Mesodermal cell (in vitro differentiated cells): Measurements from ENCODE around the gene GPSM1.
"Not testable (repeated sequence)": the region's sequence is repeated elsewhere in the genome, so short reads cannot be mapped to it uniquely, and the experiment has no call there.

Experiments
- H3K27ac ChIP-seq: 2 replicates; pipeline ENCODE4 v1.7.0; 2013; ENCODE audit warnings: mild to moderate bottlenecking, low read depth, low read length, moderate library complexity; ENCODE audit not compliant: severe bottlenecking
- H3K36me3 ChIP-seq: 2 replicates; pipeline ENCODE4 v1.7.1; 2013; ENCODE audit warnings: mild to moderate bottlenecking, low read length, moderate library complexity; ENCODE audit not compliant: control insufficient read depth, insufficient read depth
- H3K4me1 ChIP-seq: one replicate; pipeline ENCODE4 v1.7.1; 2013; ENCODE audit warnings: mild to moderate bottlenecking, low read length; ENCODE audit not compliant: insufficient read depth, control insufficient read depth, poor library complexity, severe bottlenecking
- H3K4me3 ChIP-seq: 2 replicates; pipeline ENCODE4 v1.7.0; 2013; ENCODE audit warnings: low read length, control low read depth, mild to moderate bottlenecking; ENCODE audit not compliant: insufficient read depth, poor library complexity, severe bottlenecking; ENCODE audit errors: extremely low read depth
- H3K9me3 ChIP-seq: 2 replicates; pipeline ENCODE4 v1.7.1; 2013; ENCODE audit warnings: mild to moderate bottlenecking, low read length, moderate library complexity; ENCODE audit not compliant: control insufficient read depth
- WGBS, 2 experiments: methylation state at CpG; one replicate each; pipeline ENCODE4 v1.1.5; 2013; ENCODE audit warnings: missing lambda C conversion rate in 2 of 2; ENCODE audit not compliant: insufficient coverage in 2 of 2; 5-methylcytosine and 5-hydroxymethylcytosine counted together

Gene GPSM1

GRCh38 chr9:136348691-136349090, 21.4 kb downstream of the GPSM1 start:
- H3K27ac ChIP-seq, result no peak overlapping the region
- WGBS, 2 experiments, result 93 to 98% methylated on average over 10 of the region's 14 CpGs
- H3K4me1 ChIP-seq, result peaks cover 5% of the 10 kb centered on the region
- H3K4me3 ChIP-seq, result no peak overlapping the region
- peaks cover 23% of the 10 kb centered on the region for H3K36me3 ChIP-seq
- no peaks in the 10 kb centered on the region for H3K9me3 ChIP-seq

DNA sequence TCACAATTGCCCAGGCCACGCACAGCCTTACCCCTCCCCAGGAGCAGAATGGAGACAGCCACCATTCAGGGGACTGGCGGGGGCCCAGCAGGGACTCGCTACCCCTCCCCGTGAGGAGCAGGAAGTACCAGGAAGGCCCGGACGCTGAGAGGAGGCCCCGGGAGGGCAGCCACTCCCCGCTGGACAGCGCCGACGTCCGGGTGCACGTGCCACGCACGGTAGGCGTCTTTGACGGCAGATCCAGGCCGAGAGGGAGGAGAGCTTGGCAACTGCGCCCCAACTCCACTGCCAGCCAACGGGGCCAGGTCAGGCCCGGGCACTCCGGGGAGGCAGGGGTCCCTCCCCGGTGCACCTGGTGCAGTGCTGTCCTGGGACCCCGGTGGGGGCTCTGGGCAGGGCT, 22.2 kb downstream of the GPSM1 start:
- Histone ChIP-seq H3K27ac (no peak overlapping the region), H3K36me3 (peaks cover 16% of the 10 kb centered on the region), H3K4me3 (no peak overlapping the region), H3K4me1 (peaks cover 13% of the 10 kb centered on the region), H3K9me3 (no peaks in the 10 kb centered on the region)
- WGBS, 2 experiments, result 90 to 92% methylated on average over 23 to 24 of the region's 24 CpGs

- Histone ChIP-seq H3K4me3 (no peak overlapping the region), H3K4me1 (peaks cover 21% of the 10 kb centered on the region), H3K36me3 (peaks cover 15% of the 10 kb centered on the region), H3K9me3 (no peaks in the 10 kb centered on the region), H3K27ac (no peak overlapping the region)
- 89 to 94% methylated on average over 11 of the region's 11 CpGs for WGBS, 2 experiments
Observed at GRCh38 chr9:136351252-136351800, 24.0 kb downstream of the GPSM1 start.

DNA sequence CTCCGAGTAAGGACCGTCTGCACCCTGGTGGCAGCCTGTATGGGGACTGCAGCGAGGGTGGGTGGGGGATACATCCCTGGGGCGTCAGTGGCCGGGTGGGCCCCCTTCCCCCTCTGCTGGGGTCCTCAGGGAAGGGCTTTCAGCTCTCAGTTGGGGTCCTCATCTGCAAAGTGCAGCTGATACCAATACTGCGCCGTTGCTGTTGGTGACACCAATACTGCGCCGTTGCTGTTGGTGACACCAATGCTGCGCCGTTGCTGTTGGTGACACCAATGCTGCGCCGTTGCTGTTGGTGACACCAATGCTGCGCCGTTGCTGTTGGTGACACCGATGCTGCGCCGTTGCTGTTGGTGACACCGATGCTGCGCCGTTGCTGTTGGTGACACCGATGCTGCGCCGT, 24.5 kb downstream of the GPSM1 start:
- 95 to 97% methylated on average over 5 to 13 of the region's 24 CpGs for WGBS, 2 experiments
- not testable (repeated sequence) for H3K27ac ChIP-seq, H3K4me3 ChIP-seq, H3K9me3 ChIP-seq
- Histone ChIP-seq H3K36me3 (peaks cover 16% of the 10 kb centered on the region), H3K4me1 (peaks cover 21% of the 10 kb centered on the region)

GRCh38 chr9:136352682-136353081, 25.3 kb downstream of the GPSM1 start:
- Histone ChIP-seq H3K27ac (no peak overlapping the region), H3K9me3 (no peaks in the 10 kb centered on the region), H3K36me3 (peaks cover 18% of the 10 kb centered on the region), H3K4me1 (peaks cover 21% of the 10 kb centered on the region), H3K4me3 (no peak overlapping the region)
- WGBS, 2 experiments, result 83 to 87% methylated on average over 16 of the region's 16 CpGs

DNA sequence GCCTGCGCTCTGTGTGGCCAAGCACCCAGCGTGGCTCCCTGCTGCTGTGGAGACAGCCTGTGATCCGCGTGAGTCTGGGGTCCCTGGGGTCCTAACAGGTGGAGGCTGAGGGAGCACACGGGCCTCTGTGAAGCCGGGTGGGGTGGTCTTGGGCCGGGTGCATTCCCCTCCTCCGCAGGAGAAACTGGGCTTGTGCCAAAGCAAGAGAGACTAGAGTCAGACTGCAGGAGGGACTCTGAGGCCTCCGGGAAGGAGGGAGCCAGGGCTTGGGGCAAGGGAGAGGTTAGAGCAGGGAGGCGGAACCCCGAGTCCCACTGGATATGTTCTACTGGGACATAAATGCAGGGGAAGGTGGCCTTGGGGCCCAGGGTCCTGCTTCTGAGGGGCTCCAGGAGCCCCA, 25.7 kb downstream of the GPSM1 start:
- Histone ChIP-seq H3K9me3 (no peaks in the 10 kb centered on the region), H3K36me3 (peaks cover 18% of the 10 kb centered on the region), H3K4me3 (no peak overlapping the region), H3K4me1 (peaks cover 21% of the 10 kb centered on the region), H3K27ac (no peak overlapping the region)
- WGBS, 2 experiments, result 96 to 98% methylated on average over 11 of the region's 11 CpGs

- no peak overlapping the region for H3K27ac ChIP-seq
- WGBS, 2 experiments, result 90 to 93% methylated on average over 9 to 11 of the region's 13 CpGs
- H3K4me1 ChIP-seq, result peaks cover 21% of the 10 kb centered on the region
- H3K36me3 ChIP-seq, result peaks cover 21% of the 10 kb centered on the region
- no peak overlapping the region for H3K4me3 ChIP-seq
- H3K9me3 ChIP-seq, result no peaks in the 10 kb centered on the region
Observed at GRCh38 chr9:136353757-136354488, 26.6 kb downstream of the GPSM1 start.

GRCh38 chr9:136354592-136355085, 27.3 kb downstream of the GPSM1 start:
- Histone ChIP-seq H3K4me1 (peaks cover 21% of the 10 kb centered on the region), H3K4me3 (no peak overlapping the region), H3K27ac (no peak overlapping the region), H3K9me3 (no peaks in the 10 kb centered on the region), H3K36me3 (peaks cover 19% of the 10 kb centered on the region)
- 90 to 92% methylated on average over 12 to 13 of the region's 17 CpGs for WGBS, 2 experiments

GRCh38 chr9:136355616-136356557, 28.5 kb downstream of the GPSM1 start:
- Histone ChIP-seq H3K4me1 (peaks cover 21% of the 10 kb centered on the region), H3K36me3 (peaks cover 19% of the 10 kb centered on the region), H3K27ac (peak overlapping the region; percentile 16), H3K9me3 (no peaks in the 10 kb centered on the region), H3K4me3 (no peak overlapping the region)
- WGBS, 2 experiments, result 91 to 94% methylated on average over 46 to 52 of the region's 54 CpGs

DNA sequence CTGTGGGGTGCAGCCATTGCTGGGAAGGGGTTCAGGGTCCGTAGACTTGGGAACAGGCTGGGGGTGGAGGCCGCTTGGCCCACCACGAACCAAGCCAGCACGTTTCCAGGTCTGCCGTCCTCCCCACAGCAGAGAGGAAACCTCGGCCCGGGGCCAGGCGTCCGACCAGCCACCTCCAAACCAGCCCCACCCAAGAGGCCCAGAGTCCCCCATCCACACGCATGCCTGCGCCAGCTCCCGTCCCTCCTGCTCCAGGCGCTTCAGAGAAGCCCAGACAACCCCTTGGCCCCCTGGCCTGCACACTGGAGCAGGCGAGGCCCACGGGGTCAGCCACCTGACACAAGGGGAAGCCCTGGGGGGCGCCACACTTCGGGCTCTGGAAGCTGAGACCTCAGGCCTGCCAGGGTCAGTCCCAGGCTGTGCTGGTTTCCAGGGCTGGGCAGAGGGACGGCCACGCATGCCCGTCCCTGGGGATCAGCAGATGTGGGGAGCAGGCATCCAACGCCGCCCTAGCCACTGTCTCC, 29.9 kb downstream of the GPSM1 start:
- WGBS, 2 experiments, result 92 to 96% methylated on average over 16 to 21 of the region's 22 CpGs
- H3K4me3 ChIP-seq, result no peak overlapping the region
- H3K27ac ChIP-seq, result no peak overlapping the region
- peaks cover 19% of the 10 kb centered on the region for H3K36me3 ChIP-seq
- no peaks in the 10 kb centered on the region for H3K9me3 ChIP-seq
- peaks cover 21% of the 10 kb centered on the region for H3K4me1 ChIP-seq
